Loucy (cell line): ENCODE measurements around the gene POLQ.

ENCODE experiments used
- H2AFZ ChIP-seq: fragments of 200-600 bp; sonication (generic); 2 replicates; pipeline ENCODE4 v1.6.0; 2016; ENCODE audit warnings: antibody characterized with exemption, mild to moderate bottlenecking, low read length, moderate library complexity
- H3F3A ChIP-seq: fragments of 200-600 bp; 2 replicates; pipeline ENCODE4 v1.6.0; 2016; ENCODE audit warnings: antibody characterized with exemption, low read depth, mild to moderate bottlenecking
- H3K27me3 ChIP-seq: fragments of 200-600 bp; sonication (generic); 2 replicates; pipeline ENCODE4 v1.6.1; 2014; ENCODE audit warnings: low read length, mild to moderate bottlenecking; ENCODE audit not compliant: insufficient read depth, poor library complexity, severe bottlenecking
- H3K36me3 ChIP-seq: fragments of 200-600 bp; sonication (generic); 2 replicates; pipeline ENCODE4 v1.6.1; 2016; ENCODE audit warnings: low read length; ENCODE audit not compliant: insufficient read depth
- H3K4me1 ChIP-seq: fragments of 200-600 bp; sonication (generic); 2 replicates; pipeline ENCODE4 v1.5.1; 2014; ENCODE audit warnings: low read length, mild to moderate bottlenecking; ENCODE audit not compliant: insufficient read depth, poor library complexity, severe bottlenecking
- H3K4me2 ChIP-seq: fragments of 200-600 bp; sonication (generic); 2 replicates; pipeline ENCODE4 v1.6.0; 2014; ENCODE audit warnings: antibody characterized with exemption, low read length, low read depth, mild to moderate bottlenecking; ENCODE audit not compliant: poor library complexity, severe bottlenecking
- H3K4me3 ChIP-seq: fragments of 200-600 bp; sonication (generic); 2 replicates; pipeline ENCODE4 v1.5.1; 2014; ENCODE audit warnings: low read length, mild to moderate bottlenecking, mixed read lengths; ENCODE audit not compliant: poor library complexity, severe bottlenecking
- H3K79me2 ChIP-seq: fragments of 200-600 bp; sonication (generic); 2 replicates; pipeline ENCODE4 v1.6.1; 2014; ENCODE audit warnings: low read length; ENCODE audit not compliant: insufficient read depth
- H3K9ac ChIP-seq: fragments of 200-600 bp; sonication (generic); 2 replicates; pipeline ENCODE4 v1.6.0; 2014; ENCODE audit warnings: mild to moderate bottlenecking, low read depth, low read length, moderate library complexity; ENCODE audit not compliant: poor library complexity, severe bottlenecking
- H3K9me2 ChIP-seq: fragments of 200-600 bp; sonication (generic); replicated peaks from 2 replicates; pipeline ENCODE4 v1.6.1; 2016; ENCODE audit warnings: low read depth, low read length, mixed read lengths
- H3K9me3 ChIP-seq: fragments of 200-600 bp; sonication (generic); 2 replicates; pipeline ENCODE4 v1.6.1; 2014; ENCODE audit warnings: mild to moderate bottlenecking, antibody characterized with exemption, low read length, low read depth; ENCODE audit not compliant: insufficient read depth
- H4K20me1 ChIP-seq: fragments of 200-600 bp; sonication (generic); 2 replicates; pipeline ENCODE4 v1.6.0; 2014; ENCODE audit warnings: antibody characterized with exemption, low read length, mild to moderate bottlenecking; ENCODE audit not compliant: insufficient read depth, poor library complexity, severe bottlenecking
- EZH2phosphoT487 ChIP-seq: fragments of 200-600 bp; IDR thresholded peaks from 2 replicates; pipeline ENCODE4 v1.6.1; 2018; ENCODE audit warnings: antibody characterized with exemption, mild to moderate bottlenecking, moderate library complexity, borderline replicate concordance
- TF ChIP-seq, protein P1 (sequence below): fragments of 200-600 bp; sonication (generic); conservative IDR thresholded peaks from 2 replicates; pipeline ENCODE4 v1.5.1; 2014; ENCODE audit warnings: mild to moderate bottlenecking, antibody characterized with exemption, low read length

The POLQ gene

DNA sequence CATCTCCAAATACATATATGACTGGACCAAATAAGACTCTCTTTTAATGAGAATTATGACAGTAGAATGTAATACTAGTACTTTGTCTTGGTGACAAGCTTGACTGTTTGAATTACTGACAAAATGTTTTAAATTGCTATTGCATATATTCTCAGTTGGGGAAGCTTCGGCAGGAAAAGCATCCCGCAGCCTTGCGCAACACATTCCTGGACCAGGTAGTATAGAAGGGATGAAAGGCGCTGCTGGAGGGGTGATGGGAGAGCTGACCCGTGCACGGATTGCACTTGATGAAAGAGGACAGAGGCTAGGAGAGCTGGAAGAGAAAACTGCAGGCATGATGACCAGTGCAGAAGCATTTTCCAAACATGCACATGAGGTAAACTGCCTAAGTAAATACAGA is 127.6 kb downstream of the POLQ start:
- no peaks in the 10 kb centered on the region for H3F3A ChIP-seq
- no peak overlapping the region for H3K4me2 ChIP-seq
- H3K9me3 ChIP-seq: no peaks in the 10 kb centered on the region
- no peaks in the 10 kb centered on the region for H3K36me3 ChIP-seq
- no peak overlapping the region for H3K4me3 ChIP-seq
- H2AFZ ChIP-seq: no peak overlapping the region
- no peaks in the 10 kb centered on the region for H3K27me3 ChIP-seq
- H3K9ac ChIP-seq: no peak overlapping the region
- no peaks in the 10 kb centered on the region for H3K79me2 ChIP-seq
- no peaks in the 10 kb centered on the region for H3K4me1 ChIP-seq
- no peak for TF ChIP-seq EZH2phosphoT487
- TF ChIP-seq, protein P1, sequence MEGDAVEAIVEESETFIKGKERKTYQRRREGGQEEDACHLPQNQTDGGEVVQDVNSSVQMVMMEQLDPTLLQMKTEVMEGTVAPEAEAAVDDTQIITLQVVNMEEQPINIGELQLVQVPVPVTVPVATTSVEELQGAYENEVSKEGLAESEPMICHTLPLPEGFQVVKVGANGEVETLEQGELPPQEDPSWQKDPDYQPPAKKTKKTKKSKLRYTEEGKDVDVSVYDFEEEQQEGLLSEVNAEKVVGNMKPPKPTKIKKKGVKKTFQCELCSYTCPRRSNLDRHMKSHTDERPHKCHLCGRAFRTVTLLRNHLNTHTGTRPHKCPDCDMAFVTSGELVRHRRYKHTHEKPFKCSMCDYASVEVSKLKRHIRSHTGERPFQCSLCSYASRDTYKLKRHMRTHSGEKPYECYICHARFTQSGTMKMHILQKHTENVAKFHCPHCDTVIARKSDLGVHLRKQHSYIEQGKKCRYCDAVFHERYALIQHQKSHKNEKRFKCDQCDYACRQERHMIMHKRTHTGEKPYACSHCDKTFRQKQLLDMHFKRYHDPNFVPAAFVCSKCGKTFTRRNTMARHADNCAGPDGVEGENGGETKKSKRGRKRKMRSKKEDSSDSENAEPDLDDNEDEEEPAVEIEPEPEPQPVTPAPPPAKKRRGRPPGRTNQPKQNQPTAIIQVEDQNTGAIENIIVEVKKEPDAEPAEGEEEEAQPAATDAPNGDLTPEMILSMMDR: no peak
- H4K20me1 ChIP-seq: no peaks in the 10 kb centered on the region
- H3K9me2 ChIP-seq: no peaks in the 10 kb centered on the region

DNA sequence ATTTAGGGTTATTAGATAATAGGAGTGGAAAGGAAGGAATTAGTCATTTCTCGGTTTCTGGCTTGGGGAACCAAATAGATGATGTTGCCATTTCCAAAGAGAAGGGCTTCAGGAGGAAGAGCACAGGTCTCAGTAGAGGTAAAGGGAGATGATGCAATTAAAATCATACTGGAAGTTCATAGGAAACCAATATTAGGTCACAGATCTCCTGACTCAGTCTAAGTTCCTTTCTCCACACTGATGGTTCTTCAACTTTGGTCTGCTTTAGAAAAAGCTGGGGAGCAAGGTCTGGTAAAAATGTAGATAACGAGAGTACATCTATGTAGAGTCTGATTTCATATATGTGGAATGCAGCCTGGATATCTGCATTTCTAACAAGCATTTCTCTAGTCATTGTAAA is 130.9 kb downstream of the POLQ start:
- Histone ChIP-seq H4K20me1 (no peaks in the 10 kb centered on the region), H3K9me3 (no peaks in the 10 kb centered on the region), H3K36me3 (no peaks in the 10 kb centered on the region), H3K9ac (no peak overlapping the region), H2AFZ (no peak overlapping the region), H3K27me3 (no peaks in the 10 kb centered on the region), H3K79me2 (no peaks in the 10 kb centered on the region), H3K4me2 (no peak overlapping the region), H3K9me2 (no peaks in the 10 kb centered on the region), H3F3A (no peaks in the 10 kb centered on the region), H3K4me3 (no peak overlapping the region), H3K4me1 (no peaks in the 10 kb centered on the region)
- TF ChIP-seq, protein P1: no peak
- TF ChIP-seq EZH2phosphoT487: no peak

DNA sequence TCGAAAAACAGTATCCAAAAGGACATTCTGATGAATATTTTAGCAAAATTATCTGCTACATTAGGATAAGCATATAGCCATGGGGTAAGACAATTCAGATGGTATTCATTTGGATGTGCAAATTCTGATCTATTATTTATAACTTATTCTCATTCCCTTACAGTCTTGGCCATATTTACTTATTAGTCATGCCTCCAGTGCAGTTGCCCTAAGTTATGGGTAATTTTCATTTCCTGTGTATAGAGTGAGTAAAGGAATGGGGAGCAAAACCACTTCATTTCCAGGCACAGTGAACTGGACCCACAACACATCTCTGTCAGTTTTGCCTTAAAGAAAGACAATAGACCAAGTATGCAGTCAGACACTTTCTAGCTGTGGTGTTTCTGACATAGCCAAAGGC is 134.3 kb downstream of the POLQ start:
- Histone ChIP-seq H3F3A (no peaks in the 10 kb centered on the region), H2AFZ (no peak overlapping the region)
- no peak for TF ChIP-seq EZH2phosphoT487
- TF ChIP-seq, protein P1: no peak

More for the DNA sequence above, 134.3 kb downstream of the POLQ start:
- Histone ChIP-seq H3K4me3 (no peak overlapping the region), H3K4me1 (no peaks in the 10 kb centered on the region), H3K36me3 (no peaks in the 10 kb centered on the region), H3K79me2 (no peaks in the 10 kb centered on the region), H3K9me3 (no peaks in the 10 kb centered on the region), H3K27me3 (no peaks in the 10 kb centered on the region), H3K4me2 (no peak overlapping the region), H3K9ac (no peak overlapping the region), H4K20me1 (no peaks in the 10 kb centered on the region), H3K9me2 (no peaks in the 10 kb centered on the region)
